Measurements from ENCODE around the gene JARID2.

DNA sequence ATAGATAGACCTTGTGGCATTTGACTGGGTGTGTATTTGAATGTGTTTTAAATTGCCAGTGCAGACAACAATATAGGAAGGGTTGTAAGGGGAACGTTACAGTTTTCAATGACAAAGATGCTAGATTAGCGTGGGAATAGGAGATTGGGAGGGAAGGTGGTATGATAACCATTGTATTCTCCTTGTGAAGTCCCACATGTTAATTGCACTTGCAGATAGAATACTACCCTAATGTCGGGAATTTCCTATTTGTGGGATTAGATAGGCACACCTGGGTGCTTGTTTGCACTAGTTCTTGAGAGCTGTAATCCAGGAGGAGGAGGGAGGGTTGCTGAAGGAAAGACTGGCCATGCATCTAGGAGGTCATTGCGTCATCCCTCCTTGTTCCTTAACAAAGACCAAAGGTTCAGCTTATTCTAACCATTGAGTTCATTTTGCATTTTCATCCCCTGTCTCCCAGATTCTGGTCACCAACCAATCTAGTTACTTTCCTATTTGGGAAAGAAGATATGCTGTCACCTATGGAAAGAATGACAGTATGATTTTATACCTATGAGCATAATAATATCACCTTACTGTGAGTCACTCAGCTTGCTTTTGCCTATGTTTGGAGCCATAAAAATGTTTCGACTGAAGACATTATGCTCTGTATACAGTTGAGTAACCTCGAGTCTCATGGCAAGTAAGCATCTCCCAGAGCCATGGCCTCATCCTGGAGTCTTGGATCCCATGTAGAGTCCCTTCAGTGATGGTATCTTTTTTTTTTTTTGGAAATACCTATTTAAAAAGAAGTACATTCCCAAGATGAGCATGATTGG is 215.5 kb downstream of the JARID2 start:
- TF ChIP-seq, protein P1, sequence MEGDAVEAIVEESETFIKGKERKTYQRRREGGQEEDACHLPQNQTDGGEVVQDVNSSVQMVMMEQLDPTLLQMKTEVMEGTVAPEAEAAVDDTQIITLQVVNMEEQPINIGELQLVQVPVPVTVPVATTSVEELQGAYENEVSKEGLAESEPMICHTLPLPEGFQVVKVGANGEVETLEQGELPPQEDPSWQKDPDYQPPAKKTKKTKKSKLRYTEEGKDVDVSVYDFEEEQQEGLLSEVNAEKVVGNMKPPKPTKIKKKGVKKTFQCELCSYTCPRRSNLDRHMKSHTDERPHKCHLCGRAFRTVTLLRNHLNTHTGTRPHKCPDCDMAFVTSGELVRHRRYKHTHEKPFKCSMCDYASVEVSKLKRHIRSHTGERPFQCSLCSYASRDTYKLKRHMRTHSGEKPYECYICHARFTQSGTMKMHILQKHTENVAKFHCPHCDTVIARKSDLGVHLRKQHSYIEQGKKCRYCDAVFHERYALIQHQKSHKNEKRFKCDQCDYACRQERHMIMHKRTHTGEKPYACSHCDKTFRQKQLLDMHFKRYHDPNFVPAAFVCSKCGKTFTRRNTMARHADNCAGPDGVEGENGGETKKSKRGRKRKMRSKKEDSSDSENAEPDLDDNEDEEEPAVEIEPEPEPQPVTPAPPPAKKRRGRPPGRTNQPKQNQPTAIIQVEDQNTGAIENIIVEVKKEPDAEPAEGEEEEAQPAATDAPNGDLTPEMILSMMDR (IDR thresholded peaks at IDR 0.05): no peak
- no peak for TF ChIP-seq POLR2A (IDR thresholded peaks at IDR 0.05)
